ENCODE results near the gene XPA.

DNA sequence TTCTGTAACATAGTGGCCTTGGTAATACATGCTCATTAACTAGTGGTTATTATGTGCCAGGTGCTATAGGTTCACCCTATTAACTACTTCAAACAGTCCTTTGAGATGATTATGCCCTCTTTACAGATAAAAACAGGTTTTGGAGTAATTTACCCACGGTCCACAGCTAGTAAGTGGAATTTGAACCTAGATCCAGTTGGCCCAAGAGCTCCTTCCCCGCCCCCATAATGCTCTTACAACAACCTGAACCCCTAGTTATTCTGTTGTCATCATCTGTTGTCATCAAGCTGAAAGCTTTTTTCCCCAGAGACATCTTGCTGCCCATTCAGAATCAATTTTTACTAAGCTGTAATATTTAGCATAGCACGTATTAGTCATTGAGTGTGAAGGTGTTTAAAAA is 23.2 kb downstream of the XPA start:
- TF ChIP-seq, protein P1, sequence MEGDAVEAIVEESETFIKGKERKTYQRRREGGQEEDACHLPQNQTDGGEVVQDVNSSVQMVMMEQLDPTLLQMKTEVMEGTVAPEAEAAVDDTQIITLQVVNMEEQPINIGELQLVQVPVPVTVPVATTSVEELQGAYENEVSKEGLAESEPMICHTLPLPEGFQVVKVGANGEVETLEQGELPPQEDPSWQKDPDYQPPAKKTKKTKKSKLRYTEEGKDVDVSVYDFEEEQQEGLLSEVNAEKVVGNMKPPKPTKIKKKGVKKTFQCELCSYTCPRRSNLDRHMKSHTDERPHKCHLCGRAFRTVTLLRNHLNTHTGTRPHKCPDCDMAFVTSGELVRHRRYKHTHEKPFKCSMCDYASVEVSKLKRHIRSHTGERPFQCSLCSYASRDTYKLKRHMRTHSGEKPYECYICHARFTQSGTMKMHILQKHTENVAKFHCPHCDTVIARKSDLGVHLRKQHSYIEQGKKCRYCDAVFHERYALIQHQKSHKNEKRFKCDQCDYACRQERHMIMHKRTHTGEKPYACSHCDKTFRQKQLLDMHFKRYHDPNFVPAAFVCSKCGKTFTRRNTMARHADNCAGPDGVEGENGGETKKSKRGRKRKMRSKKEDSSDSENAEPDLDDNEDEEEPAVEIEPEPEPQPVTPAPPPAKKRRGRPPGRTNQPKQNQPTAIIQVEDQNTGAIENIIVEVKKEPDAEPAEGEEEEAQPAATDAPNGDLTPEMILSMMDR (IDR thresholded peaks at IDR 0.05; ENCODE audit: low read depth, low read length, missing input control): no peak
- TF ChIP-seq EGR1 (IDR thresholded peaks at IDR 0.05; ENCODE audit: low read depth in 2 of 2) (no peak), GABPA (IDR thresholded peaks at IDR 0.05 in 1 of 2, conservative IDR thresholded peaks at IDR 0.05 in 1 of 2) (no peak), RAD21 (IDR thresholded peaks at IDR 0.05) (no peak), YY1 (IDR thresholded peaks at IDR 0.05) (no peak), JUND (IDR thresholded peaks at IDR 0.05) (no peak), TAF1 (conservative IDR thresholded peaks at IDR 0.05) (no peak), SP1 (IDR thresholded peaks at IDR 0.05) (no peak), RXRA (IDR thresholded peaks at IDR 0.05) (no peak), NR2F2 (IDR thresholded peaks at IDR 0.05) (no peak)
- TF ChIP-seq, protein P2, sequence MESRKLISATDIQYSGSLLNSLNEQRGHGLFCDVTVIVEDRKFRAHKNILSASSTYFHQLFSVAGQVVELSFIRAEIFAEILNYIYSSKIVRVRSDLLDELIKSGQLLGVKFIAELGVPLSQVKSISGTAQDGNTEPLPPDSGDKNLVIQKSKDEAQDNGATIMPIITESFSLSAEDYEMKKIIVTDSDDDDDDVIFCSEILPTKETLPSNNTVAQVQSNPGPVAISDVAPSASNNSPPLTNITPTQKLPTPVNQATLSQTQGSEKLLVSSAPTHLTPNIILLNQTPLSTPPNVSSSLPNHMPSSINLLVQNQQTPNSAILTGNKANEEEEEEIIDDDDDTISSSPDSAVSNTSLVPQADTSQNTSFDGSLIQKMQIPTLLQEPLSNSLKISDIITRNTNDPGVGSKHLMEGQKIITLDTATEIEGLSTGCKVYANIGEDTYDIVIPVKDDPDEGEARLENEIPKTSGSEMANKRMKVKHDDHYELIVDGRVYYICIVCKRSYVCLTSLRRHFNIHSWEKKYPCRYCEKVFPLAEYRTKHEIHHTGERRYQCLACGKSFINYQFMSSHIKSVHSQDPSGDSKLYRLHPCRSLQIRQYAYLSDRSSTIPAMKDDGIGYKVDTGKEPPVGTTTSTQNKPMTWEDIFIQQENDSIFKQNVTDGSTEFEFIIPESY (IDR thresholded peaks at IDR 0.05): no peak
- TF ChIP-seq, protein P3, sequence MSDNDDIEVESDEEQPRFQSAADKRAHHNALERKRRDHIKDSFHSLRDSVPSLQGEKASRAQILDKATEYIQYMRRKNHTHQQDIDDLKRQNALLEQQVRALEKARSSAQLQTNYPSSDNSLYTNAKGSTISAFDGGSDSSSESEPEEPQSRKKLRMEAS (IDR thresholded peaks at IDR 0.05): no peak
- TF ChIP-seq, protein P4, sequence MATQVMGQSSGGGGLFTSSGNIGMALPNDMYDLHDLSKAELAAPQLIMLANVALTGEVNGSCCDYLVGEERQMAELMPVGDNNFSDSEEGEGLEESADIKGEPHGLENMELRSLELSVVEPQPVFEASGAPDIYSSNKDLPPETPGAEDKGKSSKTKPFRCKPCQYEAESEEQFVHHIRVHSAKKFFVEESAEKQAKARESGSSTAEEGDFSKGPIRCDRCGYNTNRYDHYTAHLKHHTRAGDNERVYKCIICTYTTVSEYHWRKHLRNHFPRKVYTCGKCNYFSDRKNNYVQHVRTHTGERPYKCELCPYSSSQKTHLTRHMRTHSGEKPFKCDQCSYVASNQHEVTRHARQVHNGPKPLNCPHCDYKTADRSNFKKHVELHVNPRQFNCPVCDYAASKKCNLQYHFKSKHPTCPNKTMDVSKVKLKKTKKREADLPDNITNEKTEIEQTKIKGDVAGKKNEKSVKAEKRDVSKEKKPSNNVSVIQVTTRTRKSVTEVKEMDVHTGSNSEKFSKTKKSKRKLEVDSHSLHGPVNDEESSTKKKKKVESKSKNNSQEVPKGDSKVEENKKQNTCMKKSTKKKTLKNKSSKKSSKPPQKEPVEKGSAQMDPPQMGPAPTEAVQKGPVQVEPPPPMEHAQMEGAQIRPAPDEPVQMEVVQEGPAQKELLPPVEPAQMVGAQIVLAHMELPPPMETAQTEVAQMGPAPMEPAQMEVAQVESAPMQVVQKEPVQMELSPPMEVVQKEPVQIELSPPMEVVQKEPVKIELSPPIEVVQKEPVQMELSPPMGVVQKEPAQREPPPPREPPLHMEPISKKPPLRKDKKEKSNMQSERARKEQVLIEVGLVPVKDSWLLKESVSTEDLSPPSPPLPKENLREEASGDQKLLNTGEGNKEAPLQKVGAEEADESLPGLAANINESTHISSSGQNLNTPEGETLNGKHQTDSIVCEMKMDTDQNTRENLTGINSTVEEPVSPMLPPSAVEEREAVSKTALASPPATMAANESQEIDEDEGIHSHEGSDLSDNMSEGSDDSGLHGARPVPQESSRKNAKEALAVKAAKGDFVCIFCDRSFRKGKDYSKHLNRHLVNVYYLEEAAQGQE (IDR thresholded peaks at IDR 0.05): no peak
